Cardiac muscle cell (in vitro differentiated cells and primary cell): ENCODE results near the gene MEX3A. TPM values are rescaled to one million over a fixed set of nuclear protein-coding genes. Genes with fewer than 3 reads are reported as not detected.

Source experiments
- DNase-seq, 2 donors: peaks; one replicate each; pipeline versions ENCODE4 v3.0.0 to v3.0.0-alpha.2; 2010 to 2017; ENCODE audit warnings: low read depth in 1 of 2, low spot score in 1 of 2
- H3K27ac ChIP-seq: fragments of 200-600 bp; sonication (generic); 2 replicates; pipeline ENCODE4 v1.5.1; 2016
- H3K27me3 ChIP-seq: fragments of 200-600 bp; sonication (generic); 2 replicates; pipeline ENCODE4 v1.6.0; 2016; ENCODE audit warnings: control low read depth
- H3K36me3 ChIP-seq: fragments of 200-600 bp; sonication (generic); 2 replicates; pipeline ENCODE4 v1.5.1; 2016; ENCODE audit warnings: control low read depth
- H3K4me1 ChIP-seq: fragments of 200-600 bp; sonication (generic); 2 replicates; pipeline ENCODE4 v1.8.1; 2017; ENCODE audit warnings: low read depth, mild to moderate bottlenecking, mixed run types
- H3K4me3 ChIP-seq: fragments of 200-600 bp; sonication (generic); 2 replicates; pipeline ENCODE4 v1.5.1; 2016; ENCODE audit warnings: mild to moderate bottlenecking
- H3K9me3 ChIP-seq: fragments of 200-600 bp; sonication (generic); 2 replicates; pipeline ENCODE4 v1.5.1; 2017; ENCODE audit warnings: low read depth, mild to moderate bottlenecking, control low read depth
- polyA plus RNA-seq: library from polyadenylated mRNA; unstranded; fragments of >200 nt; fragmentation: Nextera tagmentation; extraction: Ambion mirVana; gene quantifications from 2 replicates; pipeline ENCODE4 v1.2.1, GENCODE V29; 2016
- total RNA-seq: library from RNA; depleted of rRNA; stranded (reverse); fragments of >200 nt; gene quantifications from 2 replicates; pipeline ENCODE4 v1.2.3, GENCODE V29; 2016
- TF ChIP-seq, protein P1 (sequence below): IDR thresholded peaks from 2 replicates; pipeline ENCODE4 v1.5.1; 2012; ENCODE audit warnings: low read depth, mild to moderate bottlenecking, low read length

MEX3A gene
- total and polyA plus RNA-seq, 2 experiments from 2014 or later: 17.2 to 58.6 TPM

DNA sequence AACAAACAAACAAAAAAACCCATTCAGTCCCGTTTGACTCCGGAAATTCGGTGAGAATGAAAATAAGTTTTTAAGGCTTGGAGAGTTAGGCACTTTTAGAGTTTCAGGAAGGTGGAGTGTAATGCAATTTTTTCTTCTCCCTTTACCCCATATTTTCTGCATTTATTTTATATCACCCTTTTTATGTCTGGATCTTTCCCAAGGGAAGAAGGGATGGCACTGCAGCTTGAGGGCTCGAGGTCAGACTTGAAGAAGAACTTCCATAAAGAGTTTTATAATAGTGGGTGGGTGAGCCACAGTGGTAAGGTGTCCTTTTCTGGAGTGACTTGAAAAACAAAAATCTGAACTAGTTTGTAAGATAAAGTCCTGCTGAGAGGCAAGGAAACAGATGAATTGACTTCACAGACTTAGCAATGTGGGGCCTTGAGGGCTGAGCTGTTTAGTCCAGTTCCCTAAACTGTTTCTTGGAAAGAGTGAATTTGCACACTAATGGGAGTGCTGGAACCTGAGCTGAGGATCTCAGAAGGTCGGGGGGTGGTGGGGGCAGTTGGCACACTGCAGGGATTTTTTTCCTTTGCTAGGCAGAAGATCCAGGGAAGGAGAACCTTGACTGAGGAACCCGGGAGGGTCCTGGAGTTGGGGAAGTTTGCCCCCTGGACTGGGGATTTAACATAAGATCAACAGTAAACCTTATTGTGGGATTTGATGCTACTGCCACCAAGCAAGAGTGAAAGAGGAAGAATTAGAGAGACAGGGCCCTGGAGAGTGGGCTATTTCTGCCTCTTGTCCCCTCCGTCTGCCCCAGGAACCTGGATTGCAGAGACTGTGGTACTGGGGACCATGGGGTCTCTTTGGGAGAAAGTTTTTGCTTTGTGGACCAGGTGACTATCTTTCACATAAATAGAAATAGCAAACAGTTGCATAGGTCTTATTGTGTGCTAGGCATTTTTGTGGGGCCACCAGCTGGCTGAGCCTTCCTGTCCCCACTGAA, 1.8 kb upstream of the MEX3A start:
- DNase-seq: no peak
- peaks cover 43% of the 10 kb centered on the region for H3K4me1 ChIP-seq
- peak overlapping the region; percentile 99 for H3K4me3 ChIP-seq
- H3K27me3 ChIP-seq: no peaks in the 10 kb centered on the region
- H3K36me3 ChIP-seq: no peaks in the 10 kb centered on the region
- TF ChIP-seq, protein P1, sequence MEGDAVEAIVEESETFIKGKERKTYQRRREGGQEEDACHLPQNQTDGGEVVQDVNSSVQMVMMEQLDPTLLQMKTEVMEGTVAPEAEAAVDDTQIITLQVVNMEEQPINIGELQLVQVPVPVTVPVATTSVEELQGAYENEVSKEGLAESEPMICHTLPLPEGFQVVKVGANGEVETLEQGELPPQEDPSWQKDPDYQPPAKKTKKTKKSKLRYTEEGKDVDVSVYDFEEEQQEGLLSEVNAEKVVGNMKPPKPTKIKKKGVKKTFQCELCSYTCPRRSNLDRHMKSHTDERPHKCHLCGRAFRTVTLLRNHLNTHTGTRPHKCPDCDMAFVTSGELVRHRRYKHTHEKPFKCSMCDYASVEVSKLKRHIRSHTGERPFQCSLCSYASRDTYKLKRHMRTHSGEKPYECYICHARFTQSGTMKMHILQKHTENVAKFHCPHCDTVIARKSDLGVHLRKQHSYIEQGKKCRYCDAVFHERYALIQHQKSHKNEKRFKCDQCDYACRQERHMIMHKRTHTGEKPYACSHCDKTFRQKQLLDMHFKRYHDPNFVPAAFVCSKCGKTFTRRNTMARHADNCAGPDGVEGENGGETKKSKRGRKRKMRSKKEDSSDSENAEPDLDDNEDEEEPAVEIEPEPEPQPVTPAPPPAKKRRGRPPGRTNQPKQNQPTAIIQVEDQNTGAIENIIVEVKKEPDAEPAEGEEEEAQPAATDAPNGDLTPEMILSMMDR: no peak
- H3K27ac ChIP-seq: peak overlapping the region; percentile 92
- no peaks in the 10 kb centered on the region for H3K9me3 ChIP-seq

DNA sequence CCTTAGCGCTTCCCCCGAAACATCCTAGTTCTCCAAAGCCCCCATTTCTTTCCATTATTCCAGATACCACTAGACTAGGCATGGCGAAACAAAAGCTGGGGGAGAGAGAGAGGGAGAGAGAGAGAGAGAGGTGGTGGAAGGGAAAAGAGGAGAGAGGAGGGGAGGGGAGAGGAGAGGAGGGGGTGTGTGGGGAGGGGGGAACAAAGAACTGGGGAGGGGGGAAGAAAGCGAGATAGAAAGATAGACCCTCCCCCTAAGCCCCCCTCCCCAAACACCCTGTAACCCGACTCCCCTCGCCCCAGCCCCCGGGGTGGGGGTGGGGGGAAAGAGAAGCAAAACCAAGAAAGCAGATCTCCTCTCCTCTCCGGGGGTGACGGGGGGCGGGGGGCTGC, 352 bp downstream of the MEX3A start:
- TF ChIP-seq, protein P1: no peak
- Histone ChIP-seq H3K4me3 (peak overlapping the region; percentile 99), H3K9me3 (no peaks in the 10 kb centered on the region), H3K4me1 (peaks cover 43% of the 10 kb centered on the region), H3K36me3 (peaks cover 4% of the 10 kb centered on the region), H3K27ac (peak overlapping the region; percentile 92), H3K27me3 (no peaks in the 10 kb centered on the region)
- peak; percentile 23 to 39 for DNase-seq

DNA sequence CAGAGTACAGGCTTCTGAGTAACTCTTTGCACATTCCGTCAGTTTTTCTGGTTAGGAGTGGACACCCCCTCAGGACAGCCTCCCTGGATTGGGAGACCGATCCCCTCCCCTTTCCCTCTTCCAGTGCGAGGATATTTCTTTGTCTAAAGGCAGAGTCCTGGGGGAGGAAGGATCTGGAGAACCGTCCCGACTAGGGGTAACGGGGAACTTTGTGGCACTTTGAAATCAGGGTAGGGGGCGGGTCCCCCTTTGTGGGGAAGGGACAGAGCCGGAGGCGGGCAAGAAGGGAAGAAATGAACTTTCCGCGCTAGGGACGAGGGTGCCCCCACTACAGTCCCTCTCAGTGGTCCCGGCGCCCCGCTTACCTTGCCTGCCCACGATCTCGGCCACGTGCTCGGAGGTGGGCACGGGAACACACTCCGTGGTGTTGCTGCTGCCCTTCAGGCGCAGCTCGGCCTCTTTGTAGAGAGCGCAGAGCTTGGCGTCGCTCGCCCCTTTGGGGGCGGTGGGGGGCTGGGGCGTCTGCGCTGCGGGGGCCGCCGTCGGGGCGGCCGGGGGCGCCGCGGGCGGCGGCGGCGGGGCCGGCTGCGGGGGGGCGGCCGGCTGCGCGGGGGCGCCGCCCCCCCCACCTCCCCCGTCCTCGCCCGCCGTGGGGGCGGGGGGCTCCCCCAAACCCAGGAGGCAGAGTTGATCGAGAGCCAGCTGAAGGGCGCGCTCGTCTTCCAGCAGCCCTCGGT, 917 bp downstream of the MEX3A start:
- H3K36me3 ChIP-seq: peaks cover 8% of the 10 kb centered on the region
- no peaks in the 10 kb centered on the region for H3K9me3 ChIP-seq
- TF ChIP-seq, protein P1: no peak
- H3K27me3 ChIP-seq: no peaks in the 10 kb centered on the region
- H3K4me1 ChIP-seq: peaks cover 43% of the 10 kb centered on the region
- peak overlapping the region; percentile 99 for H3K4me3 ChIP-seq
- DNase-seq: peak; percentile 16 to 51
- H3K27ac ChIP-seq: peak overlapping the region; percentile 92

DNA sequence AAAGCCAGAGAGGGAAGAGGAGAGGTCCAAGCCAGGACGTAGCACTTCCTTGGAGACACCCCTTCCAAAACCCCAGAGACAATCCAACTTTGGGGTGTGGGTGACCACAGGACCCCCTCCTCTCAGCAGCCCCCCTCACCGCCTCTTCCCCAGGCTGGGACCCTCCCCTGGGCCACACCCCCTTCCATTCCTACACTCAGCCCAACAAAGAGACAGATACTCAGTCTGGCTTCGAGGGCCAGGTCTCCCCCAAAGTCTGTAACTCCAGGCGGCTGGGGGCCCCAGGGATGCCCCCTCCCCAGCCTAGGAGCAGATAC, 1.4 kb downstream of the MEX3A start:
- peak overlapping the region; percentile 99 for H3K4me3 ChIP-seq
- TF ChIP-seq, protein P1: no peak
- no peaks in the 10 kb centered on the region for H3K9me3 ChIP-seq
- H3K4me1 ChIP-seq: peaks cover 43% of the 10 kb centered on the region
- DNase-seq: no peak
- peak overlapping the region; percentile 15 for H3K27ac ChIP-seq
- H3K36me3 ChIP-seq: peaks cover 11% of the 10 kb centered on the region
- H3K27me3 ChIP-seq: no peaks in the 10 kb centered on the region

DNA sequence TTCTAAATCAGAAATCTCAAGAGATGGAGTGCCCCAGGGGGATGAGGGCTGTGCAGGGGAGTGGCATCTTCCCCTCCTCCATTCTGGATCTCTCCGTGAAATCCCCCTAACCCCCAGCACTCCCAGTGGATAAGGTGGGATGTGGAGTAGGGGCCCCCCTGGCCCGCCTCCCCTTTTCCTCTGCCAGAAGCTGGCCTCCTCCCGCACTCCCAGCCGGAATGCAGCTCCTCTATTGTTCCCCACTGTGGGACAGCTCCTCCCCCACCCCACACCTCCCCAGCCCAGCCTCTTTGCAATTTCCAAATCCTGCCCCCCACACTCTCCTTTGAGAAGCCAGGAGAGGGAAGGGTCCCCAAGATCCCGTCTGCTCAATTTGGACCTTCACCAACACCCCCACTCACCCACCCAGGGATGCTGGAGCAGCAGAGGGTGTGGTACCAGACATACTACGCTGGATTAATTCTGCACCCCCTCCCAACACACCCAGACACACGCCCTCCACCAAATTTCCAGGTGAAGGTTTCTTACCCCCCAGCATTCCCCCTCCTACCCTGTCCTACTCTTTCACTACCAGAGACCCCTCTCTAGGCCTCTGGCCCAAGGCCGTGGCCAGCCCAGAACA, 1.9 kb downstream of the MEX3A start:
- Histone ChIP-seq H3K27me3 (no peaks in the 10 kb centered on the region), H3K9me3 (no peaks in the 10 kb centered on the region), H3K36me3 (peaks cover 12% of the 10 kb centered on the region), H3K27ac (peak overlapping the region; percentile 15), H3K4me1 (peaks cover 43% of the 10 kb centered on the region), H3K4me3 (peak overlapping the region; percentile 99)
- TF ChIP-seq, protein P1: no peak
- no peak for DNase-seq
